A549 (cell line): Measurements from ENCODE around the gene SUV39H1. TPM values are rescaled to one million over a fixed set of nuclear protein-coding genes. Genes with fewer than 3 reads are reported as not detected.

Experiments
- ATAC-seq, 2 experiments: fragments of 200-7000 bp in 1 of 2; fragments of >200 bp in 1 of 2; cut with Nextera tagmentation in 1 of 2; cut with Tn5 transposase in 1 of 2; 3 replicates each; pipeline versions ENCODE4 v1.8.0 to v1.9.1; 2018 to 2020; ENCODE audit warnings: mild to moderate bottlenecking in 1 of 2, moderate library complexity in 1 of 2
- CTCF ChIA-PET: fragments of 300-600 bp; sonication (Branson Sonifier 250); formaldehyde crosslinking; extraction: SDS; loops from one replicate; lab custom pipeline; 2021; ENCODE audit warnings: antibody characterized with exemption, inconsistent platforms; lab: Yijun Ruan, JAX
- POLR2A ChIA-PET: fragments of 350-600 bp; formaldehyde crosslinking; extraction: SDS; loops from one replicate; lab custom pipeline; 2021; ENCODE audit warnings: antibody characterized with exemption, inconsistent platforms; lab: Yijun Ruan, JAX
- DNase-seq, 2 experiments: peaks; one replicate each; pipeline versions ENCODE4 v3.0.0 to v3.0.0-alpha.2; 2011 to 2016; ENCODE audit warnings: low read depth in 1 of 2, low spot score in 1 of 2
- FAIRE-seq: peaks from 2 replicates; lab custom pipeline; 2011; peaks lifted over from hg19 to GRCh38; lab: Jason Lieb, UNC
- H3K27ac ChIP-seq, 2 experiments: fragments of >200 bp; sonication (Bioruptor Twin); formaldehyde crosslinking; 3 replicates each; pipeline ENCODE4 v1.5.1; 2016 to 2017
- H3K4me1 ChIP-seq: fragments of >200 bp; sonication (Bioruptor Twin); formaldehyde crosslinking; 3 replicates; pipeline ENCODE4 v1.6.1; 2016
- H3K4me2 ChIP-seq: fragments of >200 bp; sonication (Bioruptor Twin); formaldehyde crosslinking; 3 replicates; pipeline ENCODE4 v1.6.1; 2016
- H3K4me3 ChIP-seq: fragments of >200 bp; sonication (Bioruptor Twin); formaldehyde crosslinking; 3 replicates; pipeline ENCODE4 v1.5.1; 2016
- H3K9me3 ChIP-seq: fragments of >200 bp; sonication (Bioruptor Twin); formaldehyde crosslinking; 3 replicates; pipeline ENCODE4 v1.6.1; 2016
- ATOH8 ChIP-seq: fragments of 250-450 bp; sonication (Bioruptor Pico); IDR thresholded peaks from 2 replicates; pipeline ENCODE4 v1.5.0; 2020; ENCODE audit warnings: low read depth, mild to moderate bottlenecking, moderate library complexity
- CBX8 ChIP-seq: fragments of 200-600 bp; sonication (generic); IDR thresholded peaks from 2 replicates; pipeline ENCODE4 v1.6.1; 2016
- CEBPB ChIP-seq, 2 experiments: fragments of >200 bp in 1 of 2; sonication (Bioruptor Twin) in 1 of 2; formaldehyde crosslinking in 1 of 2; IDR thresholded peaks; 2 replicates each; pipeline ENCODE4 v1.6.1; 2012 to 2016
- CHD2 ChIP-seq: fragments of 150-350 bp; IDR thresholded peaks from 2 replicates; pipeline ENCODE4 v1.6.1; 2014; ENCODE audit warnings: low read length; ENCODE audit not compliant: partially characterized antibody
- EHF ChIP-seq: fragments of 250-450 bp; sonication (Bioruptor Pico); IDR thresholded peaks from 2 replicates; pipeline ENCODE4 v1.5.0; 2020; ENCODE audit warnings: mild to moderate bottlenecking
- EHMT2 ChIP-seq: fragments of 200-600 bp; sonication (generic); IDR thresholded peaks from 2 replicates; pipeline ENCODE4 v1.6.1; 2016; ENCODE audit warnings: antibody characterized with exemption, low read depth, mild to moderate bottlenecking, moderate library complexity
- ELK1 ChIP-seq: fragments of 150-350 bp; IDR thresholded peaks from 2 replicates; pipeline ENCODE4 v1.6.1; 2014; ENCODE audit warnings: low read depth, mild to moderate bottlenecking, low read length
- EP300 ChIP-seq, 2 experiments: fragments of >200 bp; sonication (Bioruptor Twin); formaldehyde crosslinking; IDR thresholded peaks; 2 replicates in 1 of 2; 3 replicates in 1 of 2; pipeline ENCODE4 v1.6.1; 2016 to 2017
- FOSB ChIP-seq: fragments of 250-450 bp; sonication (Bioruptor Pico); IDR thresholded peaks from 2 replicates; pipeline ENCODE4 v1.5.0; 2020; ENCODE audit warnings: mild to moderate bottlenecking, moderate library complexity
- JUN ChIP-seq, 2 experiments: fragments of >200 bp; sonication (Bioruptor Twin); formaldehyde crosslinking; IDR thresholded peaks; 2 replicates in 1 of 2; 3 replicates in 1 of 2; pipeline ENCODE4 v1.6.1; 2016 to 2017
- JUNB ChIP-seq: fragments of >200 bp; sonication (Bioruptor Twin); formaldehyde crosslinking; IDR thresholded peaks from 2 replicates; pipeline ENCODE4 v1.6.1; 2016
- KDM1A ChIP-seq: fragments of 200-600 bp; sonication (generic); IDR thresholded peaks from 2 replicates; pipeline ENCODE4 v1.6.1; 2016; ENCODE audit warnings: low read depth, mild to moderate bottlenecking
- KDM5A ChIP-seq: fragments of 200-600 bp; sonication (generic); IDR thresholded peaks from 2 replicates; pipeline ENCODE4 v1.6.1; 2016; ENCODE audit warnings: antibody characterized with exemption, mild to moderate bottlenecking
- MAZ ChIP-seq: fragments of 150-350 bp; IDR thresholded peaks from 2 replicates; pipeline ENCODE4 v1.6.1; 2014; ENCODE audit warnings: antibody characterized with exemption, low read depth, low read length, borderline replicate concordance
- NFE2L2 ChIP-seq: fragments of 150-350 bp; conservative IDR thresholded peaks from 2 replicates; pipeline ENCODE4 v1.6.1; 2014; ENCODE audit warnings: low read length
- NPAS2 ChIP-seq: fragments of 250-450 bp; sonication (Bioruptor Pico); IDR thresholded peaks from 2 replicates; pipeline ENCODE4 v1.8.0; 2022; ENCODE audit warnings: mild to moderate bottlenecking, moderate library complexity, borderline replicate concordance
- NR3C1 ChIP-seq: fragments of >200 bp; sonication (Bioruptor Twin); formaldehyde crosslinking; IDR thresholded peaks from 3 replicates; pipeline ENCODE4 v1.6.1; 2017
- PHF8 ChIP-seq: fragments of 200-600 bp; sonication (generic); IDR thresholded peaks from 2 replicates; pipeline ENCODE4 v1.6.1; 2016; ENCODE audit warnings: low read depth, mild to moderate bottlenecking, antibody characterized with exemption, moderate library complexity, borderline replicate concordance
- POLR2A ChIP-seq: IDR thresholded peaks from 2 replicates; pipeline ENCODE4 v1.6.1; 2012; ENCODE audit warnings: mild to moderate bottlenecking, low read length
- POLR2AphosphoS2 ChIP-seq: conservative IDR thresholded peaks from 2 replicates; pipeline ENCODE4 v1.6.1; 2012; ENCODE audit warnings: low read length, improper control_type of control experiment, inconsistent platforms
- RARB ChIP-seq: fragments of 250-450 bp; sonication (Bioruptor Pico); IDR thresholded peaks from 2 replicates; pipeline ENCODE4 v1.8.0; 2021; ENCODE audit warnings: mild to moderate bottlenecking, moderate library complexity
- RCOR1 ChIP-seq: fragments of 150-350 bp; IDR thresholded peaks from 2 replicates; pipeline ENCODE4 v1.6.1; 2014; ENCODE audit warnings: antibody characterized with exemption, low read length, low read depth
- SREBF2 ChIP-seq: fragments of 450-650 bp; IDR thresholded peaks from 2 replicates; pipeline ENCODE4 v1.6.1; 2014; ENCODE audit warnings: mild to moderate bottlenecking, moderate library complexity
- TP53 ChIP-seq: fragments of 250-450 bp; sonication (Bioruptor Pico); IDR thresholded peaks from 2 replicates; pipeline ENCODE4 v1.5.0; 2021; ENCODE audit warnings: mild to moderate bottlenecking, moderate library complexity
- ZFP36 ChIP-seq: fragments of 450-650 bp; IDR thresholded peaks from 2 replicates; pipeline ENCODE4 v1.6.1; 2014; ENCODE audit warnings: borderline replicate concordance; ENCODE audit not compliant: partially characterized antibody
- WGBS: methylation state at CpG from one replicate; pipeline ENCODE4 v1.1.6; 2017; ENCODE audit errors: missing lambda C conversion rate; 5-methylcytosine and 5-hydroxymethylcytosine counted together
- polyA plus RNA-seq, 4 experiments: library from polyadenylated mRNA; depleted of rRNA in 3 of 4; stranded (reverse); fragments of >200 nt; fragmentation: RNase III in 1 of 4; extraction: RNeasy Plus Mini Kit Qiagen cat#74134 plus additional on column Dnase treatment in 1 of 4; gene quantifications; 2 replicates in 3 of 4; 3 replicates in 1 of 4; pipeline ENCODE4 v1.2.3, GENCODE V29; 2011 to 2017
- TF ChIP-seq, protein P1 (sequence below): IDR thresholded peaks from 2 replicates; pipeline ENCODE4 v1.6.1; 2012; ENCODE audit warnings: low read depth, borderline replicate concordance

SUV39H1 gene
- polyA plus RNA-seq, 2 of the 4 experiments (the other 2 are of a cell fraction): 13.4 to 19.9 TPM

DNA sequence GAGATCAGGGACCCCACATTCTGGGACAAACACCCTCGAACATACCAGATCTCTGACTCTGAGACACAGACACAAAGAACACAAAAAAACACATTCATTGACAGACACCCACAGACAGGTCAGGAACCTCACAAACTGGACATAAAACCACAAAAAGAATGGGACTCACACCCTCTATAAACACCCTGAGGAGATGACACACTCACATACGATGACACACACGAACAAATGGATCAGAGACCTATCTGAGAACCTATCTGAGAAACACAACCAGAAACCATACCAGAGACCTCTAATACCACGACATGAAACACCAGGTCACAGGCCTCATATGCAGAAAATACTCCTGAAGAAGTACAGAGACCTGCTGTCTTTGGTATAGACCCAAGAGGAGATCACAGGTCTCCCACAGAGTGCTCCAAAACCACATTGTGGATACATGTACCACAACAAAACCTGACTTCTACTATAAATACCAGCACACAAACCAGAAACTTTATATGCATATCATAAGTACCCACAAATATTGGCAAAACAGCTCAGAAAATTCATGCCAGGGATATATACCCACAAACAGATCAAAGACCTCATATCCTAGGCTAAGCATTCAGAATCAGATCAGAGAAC lies 19.5 kb downstream of the SUV39H1 start:
- Histone ChIP-seq H3K4me3 (no peak overlapping the region), H3K9me3 (0 out of 3 replicates have a peak, but pooled peaks cover 2% of the 10 kb centered on the region), H3K4me2 (no peak overlapping the region), H3K4me1 (no peaks in the 10 kb centered on the region), H3K27ac (no peak overlapping the region)
- no peak for TF ChIP-seq EP300 (IDR thresholded peaks at IDR 0.05)
- TF ChIP-seq CEBPB (IDR thresholded peaks at IDR 0.05): no peak
- no peak for TF ChIP-seq NPAS2
- TF ChIP-seq JUN (IDR thresholded peaks at IDR 0.05): no peak
- TF ChIP-seq ATOH8 (CRISPR knock-in tag): no peak
- TF ChIP-seq RARB (CRISPR knock-in tag): no peak
- TF ChIP-seq NR3C1: no peak
- no peak for TF ChIP-seq TP53
- TF ChIP-seq KDM5A: no peak
- no peak for TF ChIP-seq NFE2L2
- TF ChIP-seq EHF (CRISPR knock-in tag): no peak
- TF ChIP-seq POLR2AphosphoS2: no peak
- TF ChIP-seq ZFP36: no peak
- no peak for TF ChIP-seq CHD2
- no peak for TF ChIP-seq CBX8
- no peak for TF ChIP-seq PHF8
- TF ChIP-seq POLR2A: no peak
- no peak for TF ChIP-seq EHMT2
- TF ChIP-seq SREBF2: no peak
- ChIA-PET CTCF (no interaction called here), POLR2A (no interaction called here)
- ATAC-seq: no peak
- FAIRE-seq: no peak
- 23% methylated on average over 4 of the region's 4 CpGs for WGBS
- no peak for DNase-seq

DNA sequence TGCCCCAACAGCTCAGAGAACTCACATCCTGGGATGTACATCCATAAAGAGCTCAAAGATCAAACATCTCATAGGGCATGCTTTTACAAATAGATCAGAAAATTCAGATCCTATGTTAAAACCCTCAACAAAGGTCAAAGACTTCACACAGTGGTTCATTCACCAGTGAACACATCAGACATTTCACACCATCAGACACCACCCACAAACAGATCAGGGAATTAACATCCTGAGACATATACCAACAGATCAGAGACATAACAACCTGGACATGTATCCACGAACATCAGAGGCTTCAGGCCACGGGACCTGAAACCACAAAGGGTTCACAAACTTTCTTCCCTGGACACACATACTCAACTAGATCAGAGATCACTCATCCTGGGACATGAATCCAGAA lies 23.4 kb downstream of the SUV39H1 start:
- 0 out of 3 replicates have a peak, but pooled peaks cover 2% of the 10 kb centered on the region for H3K9me3 ChIP-seq
- ATAC-seq (no peak), DNase-seq (no peak), FAIRE-seq (no peak)
- no peak overlapping the region for H3K27ac ChIP-seq
- no peak for TF ChIP-seq PHF8
- TF ChIP-seq RCOR1: no peak
- TF ChIP-seq JUNB: no peak
- TF ChIP-seq KDM5A: no peak
- no peak for TF ChIP-seq MAZ
- TF ChIP-seq NPAS2: no peak
- TF ChIP-seq ELK1: no peak
- no peak for TF ChIP-seq KDM1A
- TF ChIP-seq, protein P1, sequence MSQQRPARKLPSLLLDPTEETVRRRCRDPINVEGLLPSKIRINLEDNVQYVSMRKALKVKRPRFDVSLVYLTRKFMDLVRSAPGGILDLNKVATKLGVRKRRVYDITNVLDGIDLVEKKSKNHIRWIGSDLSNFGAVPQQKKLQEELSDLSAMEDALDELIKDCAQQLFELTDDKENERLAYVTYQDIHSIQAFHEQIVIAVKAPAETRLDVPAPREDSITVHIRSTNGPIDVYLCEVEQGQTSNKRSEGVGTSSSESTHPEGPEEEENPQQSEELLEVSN: no peak
- TF ChIP-seq FOSB (CRISPR knock-in tag): no peak
- H3K4me2 ChIP-seq: no peak overlapping the region
- ChIA-PET POLR2A (no interaction called here), CTCF (interaction anchor here (0.7 kb wide), 1 partner anchor 89 kb away, joined by 4 read pairs; no protein-coding TSS in a partner anchor)
- 8% methylated on average over 2 of the region's 2 CpGs for WGBS
- no peak overlapping the region for H3K4me3 ChIP-seq
- H3K4me1 ChIP-seq: no peaks in the 10 kb centered on the region
